ENCODE results near the gene ACOXL. TPM values are rescaled to one million over a fixed set of nuclear protein-coding genes. Genes with fewer than 3 reads are reported as not detected.
"Not testable (repeated sequence)": the region's sequence is repeated elsewhere in the genome, so short reads cannot be mapped to it uniquely, and the experiment has no call there.

The ACOXL gene
- total RNA-seq, 1 experiment from 2014 or later: not detected

DNA sequence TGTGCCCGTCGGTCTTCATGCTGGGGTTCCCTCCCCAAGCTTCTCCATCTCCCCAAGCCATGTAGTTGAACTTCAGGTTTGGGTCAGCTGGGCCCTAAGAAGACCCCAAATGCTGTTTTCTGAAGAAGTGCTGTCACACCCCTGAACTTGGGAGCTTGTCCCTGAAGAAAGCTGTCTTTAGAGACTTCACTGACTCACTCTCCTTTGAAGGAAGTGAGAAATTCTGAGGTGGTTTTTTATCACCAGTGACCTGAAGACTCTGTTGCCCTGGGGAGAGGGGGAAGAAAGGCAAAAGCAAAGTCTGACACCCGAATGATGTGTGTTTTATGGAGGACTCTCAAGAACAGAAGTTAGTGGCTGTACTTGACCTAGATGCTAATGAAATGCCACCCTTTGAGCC is 304.8 kb downstream of the ACOXL start:
- no peak for DNase-seq (ENCODE audit: low read depth)

DNA sequence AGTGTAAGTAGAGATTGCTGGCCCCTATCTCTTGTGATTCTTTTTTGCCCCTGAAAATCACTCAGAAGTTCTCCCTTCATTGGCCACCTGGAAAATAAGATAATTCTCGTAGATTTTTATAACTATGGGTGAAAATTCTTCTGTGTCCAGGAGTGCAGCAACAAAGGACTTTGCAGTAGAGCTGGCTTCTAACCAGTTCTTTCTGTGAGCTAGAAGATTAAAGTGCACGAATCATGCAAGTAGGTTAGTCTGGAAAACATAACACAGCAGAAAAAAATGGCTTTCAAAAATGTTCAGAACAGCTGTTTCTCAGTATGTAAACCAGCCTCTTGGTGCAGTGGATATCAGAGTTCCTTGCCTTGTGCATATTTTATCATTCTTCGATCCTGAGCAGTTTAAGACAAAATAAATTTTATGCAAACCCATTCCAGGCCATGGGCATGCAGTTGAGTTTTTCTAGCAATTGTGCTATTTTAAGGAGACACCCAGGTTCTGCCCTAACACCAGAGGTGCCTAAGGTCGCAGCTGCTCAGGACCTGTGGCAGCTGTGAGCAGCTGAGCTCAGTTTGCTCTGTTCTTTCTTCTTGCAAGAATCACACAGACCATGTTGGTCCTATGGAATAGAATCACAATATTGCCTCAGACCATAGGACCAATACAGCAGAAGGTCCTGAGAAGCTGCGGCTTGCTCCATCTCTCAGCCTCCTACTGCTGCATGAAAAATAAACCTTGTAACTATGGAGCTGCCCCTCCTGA is 307.4 kb downstream of the ACOXL start:
- no peak for DNase-seq (ENCODE audit: low read depth)

DNA sequence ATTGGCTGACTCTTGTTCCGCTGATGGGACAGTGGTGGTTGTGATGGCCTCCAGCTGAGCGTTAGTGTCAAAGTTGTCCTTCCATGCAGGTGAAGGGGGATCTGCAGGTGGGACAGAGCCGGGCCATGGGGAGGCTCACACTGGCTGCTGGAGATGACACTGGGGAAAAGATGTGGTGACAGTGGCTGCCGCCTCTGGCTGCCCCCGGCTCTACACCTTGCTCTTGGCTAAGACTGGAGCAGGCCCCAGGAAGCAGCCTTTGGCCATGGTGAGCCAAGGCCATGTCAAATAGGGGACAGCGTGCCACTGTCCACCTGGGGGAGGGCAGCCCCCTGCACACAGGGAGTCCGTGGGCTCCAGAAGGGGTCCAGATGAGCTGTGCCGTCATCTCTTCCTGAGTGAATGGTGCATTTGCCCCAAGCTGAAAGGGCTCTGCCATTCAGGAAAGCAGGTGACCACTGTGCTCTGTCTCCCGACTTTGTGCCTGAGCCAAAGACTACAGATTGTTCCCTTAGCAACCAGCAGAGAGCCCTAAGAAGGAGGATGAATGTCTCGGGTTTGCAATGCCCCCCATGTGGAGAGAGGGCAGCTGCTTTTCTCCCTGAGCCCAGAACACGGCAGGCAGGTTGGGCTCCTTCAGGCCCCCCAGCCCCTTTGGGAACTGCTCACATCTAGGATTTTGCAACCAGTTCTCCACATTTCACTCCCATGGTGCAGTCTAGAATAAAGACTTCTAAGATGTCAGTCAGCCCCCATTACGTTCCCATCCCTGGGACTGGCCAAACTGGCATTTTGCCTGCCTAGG is 309.2 kb downstream of the ACOXL start:
- no peak for DNase-seq (ENCODE audit: low read depth)

DNA sequence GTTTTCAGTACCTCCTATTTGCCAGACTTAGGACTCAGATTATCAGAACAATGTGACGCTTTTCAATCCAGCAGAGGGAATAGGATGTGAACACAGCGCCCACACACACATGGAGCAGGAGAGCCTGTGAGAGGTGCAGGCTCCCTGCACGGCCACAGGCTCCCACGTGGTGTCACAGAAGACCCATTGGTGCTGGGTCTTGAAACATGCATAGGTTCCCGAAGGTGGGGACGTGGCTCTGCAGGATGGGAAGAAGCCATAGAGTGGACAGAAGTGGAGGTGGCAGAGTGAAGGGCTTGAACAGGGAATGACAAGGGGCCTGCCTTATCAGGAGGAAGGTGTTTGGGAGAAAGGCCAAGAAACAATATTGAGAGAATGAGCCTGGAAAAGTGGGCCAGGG is 309.9 kb downstream of the ACOXL start:
- no peak for DNase-seq (ENCODE audit: low read depth)

DNA sequence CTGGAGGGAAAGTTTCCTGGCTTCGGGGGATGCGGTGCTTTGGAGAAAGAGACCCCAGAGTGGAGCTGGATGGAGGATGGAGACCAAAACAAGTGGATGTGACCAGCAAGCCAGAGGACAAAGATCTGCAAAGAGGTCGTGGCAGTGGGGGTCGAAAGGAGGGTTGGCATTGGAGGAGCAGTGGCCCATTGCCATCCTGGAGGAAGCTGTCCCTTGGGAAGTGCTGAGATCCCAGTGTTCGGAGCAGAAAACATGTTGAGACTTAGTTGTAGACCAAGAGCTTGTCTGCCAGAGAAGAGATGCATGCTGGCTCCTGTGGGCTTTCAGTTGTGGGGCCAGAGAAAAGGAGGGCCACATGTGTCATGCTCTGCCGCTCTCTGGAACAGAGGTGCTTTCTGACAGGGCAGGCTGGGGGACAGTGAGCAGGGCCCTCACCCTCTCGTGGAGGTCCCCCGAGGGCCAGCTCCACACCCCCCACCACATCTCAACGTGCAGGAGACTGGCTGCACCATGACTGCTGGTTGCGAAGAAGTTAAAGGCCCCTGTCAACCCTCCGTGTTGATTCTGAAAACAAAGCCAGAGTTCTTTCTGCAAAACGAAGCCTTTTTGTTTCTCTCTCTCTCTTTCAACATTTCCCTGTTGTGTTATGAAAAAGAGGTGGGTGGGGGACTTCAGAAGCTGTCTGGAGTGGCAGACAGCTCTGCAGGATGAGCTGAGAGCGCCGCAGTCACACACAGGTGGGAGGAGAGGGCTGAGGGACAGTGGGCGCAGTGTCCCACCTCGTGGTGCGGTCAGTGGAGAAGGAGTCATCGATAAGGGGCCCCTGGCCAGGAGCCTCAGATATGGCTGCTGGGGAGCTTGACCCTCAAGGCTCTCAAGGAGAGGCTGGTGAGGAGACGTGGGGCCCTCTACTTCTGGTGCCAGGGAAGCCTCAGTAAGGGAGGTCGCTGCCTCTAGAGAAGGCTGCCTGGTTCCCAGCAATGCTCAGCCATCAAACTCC is 310.7 kb downstream of the ACOXL start:
- no peak for DNase-seq (ENCODE audit: low read depth)

DNA sequence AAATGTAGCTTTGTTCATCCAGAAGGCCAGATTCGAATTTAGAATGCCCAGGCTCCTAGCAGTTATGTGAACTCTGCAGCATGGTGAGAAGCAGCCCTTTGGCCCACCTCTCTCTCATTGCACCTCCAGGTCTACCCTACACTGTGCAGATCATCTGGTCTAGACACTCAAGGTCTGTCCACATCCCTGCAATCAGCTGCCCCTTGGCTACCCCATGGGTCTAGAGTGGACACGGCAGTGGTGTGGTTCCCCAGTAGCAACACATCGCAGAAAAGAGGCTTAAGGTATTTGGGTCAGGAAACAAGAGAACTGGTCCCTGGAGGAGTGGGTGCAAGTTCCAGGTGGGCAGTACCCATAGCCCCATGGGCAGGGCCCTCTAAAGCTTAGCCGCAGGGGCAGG is 311.7 kb downstream of the ACOXL start:
- DNase-seq (ENCODE audit: low read depth): no peak

DNA sequence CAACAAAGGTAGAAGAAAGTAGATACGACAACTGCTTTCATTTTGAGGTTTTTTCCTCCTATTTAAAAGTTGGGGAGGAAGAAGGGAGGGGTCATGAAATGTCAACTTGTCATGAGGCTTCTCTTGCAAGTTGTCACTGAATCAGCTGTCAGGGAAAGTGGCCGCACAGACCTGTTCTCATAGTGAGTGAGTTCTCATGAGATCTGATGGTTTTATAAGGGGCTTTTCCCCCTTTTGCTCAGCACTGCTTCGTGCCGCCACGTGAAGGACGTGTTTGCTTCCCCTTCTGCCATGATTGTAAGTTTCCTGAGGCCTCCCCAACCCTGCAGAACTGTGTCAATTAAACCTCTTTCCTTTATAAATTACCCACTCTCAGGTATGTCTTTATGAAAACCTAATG is 312.9 kb downstream of the ACOXL start:
- DNase-seq (ENCODE audit: low read depth): not testable (repeated sequence)

DNA sequence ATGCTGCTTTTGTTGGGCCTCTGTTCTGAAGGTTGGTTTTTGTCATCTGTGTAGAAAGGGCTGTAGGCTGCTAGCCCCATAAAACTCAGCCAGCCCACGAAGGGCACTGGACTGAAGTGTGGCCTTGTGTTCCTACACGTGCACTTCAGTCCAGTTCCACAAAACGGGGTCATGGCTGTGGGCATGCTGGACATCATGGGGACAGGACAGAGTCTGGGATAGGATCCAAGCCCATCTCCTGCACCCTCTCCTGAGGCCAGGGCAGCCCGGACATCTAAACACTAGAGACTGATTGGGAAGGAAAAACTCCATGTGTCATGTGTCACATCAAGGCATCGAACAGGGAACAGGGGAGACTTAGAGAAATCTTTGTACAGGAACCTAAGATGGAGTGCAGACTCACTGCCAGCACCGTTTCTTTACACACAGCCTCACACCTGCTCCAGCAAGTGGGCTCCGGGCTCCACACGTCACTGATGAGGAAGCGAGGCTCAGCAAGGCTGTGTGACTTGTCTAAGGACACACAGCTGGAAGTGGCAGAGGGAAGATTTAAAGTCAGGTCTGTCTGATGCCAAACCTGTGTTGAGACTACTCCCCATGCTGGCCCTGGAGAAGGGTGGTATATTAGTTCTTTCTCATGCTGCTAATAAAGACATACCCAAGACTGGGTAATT is 313.5 kb downstream of the ACOXL start:
- no peak for DNase-seq (ENCODE audit: low read depth)

DNA sequence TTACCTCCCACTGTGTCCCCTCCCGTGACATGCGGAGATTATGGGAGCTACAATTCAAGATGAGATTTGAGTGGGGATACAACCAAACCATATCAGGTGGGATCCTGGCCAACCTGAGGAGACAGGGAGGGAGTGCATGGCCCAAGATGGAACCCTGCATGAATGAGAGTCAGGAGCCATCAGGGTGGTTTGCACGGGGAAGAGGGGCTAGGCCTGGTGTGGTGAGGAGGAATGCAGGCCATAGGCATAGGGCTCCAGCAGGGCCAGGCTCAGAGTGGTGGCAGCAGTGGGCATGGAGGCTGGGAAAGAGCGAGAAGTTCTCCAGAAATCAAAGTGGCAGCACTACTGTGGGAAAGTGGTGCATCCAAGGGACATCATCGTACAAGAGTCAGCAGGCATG is 314.3 kb downstream of the ACOXL start:
- DNase-seq (ENCODE audit: low read depth): no peak

DNA sequence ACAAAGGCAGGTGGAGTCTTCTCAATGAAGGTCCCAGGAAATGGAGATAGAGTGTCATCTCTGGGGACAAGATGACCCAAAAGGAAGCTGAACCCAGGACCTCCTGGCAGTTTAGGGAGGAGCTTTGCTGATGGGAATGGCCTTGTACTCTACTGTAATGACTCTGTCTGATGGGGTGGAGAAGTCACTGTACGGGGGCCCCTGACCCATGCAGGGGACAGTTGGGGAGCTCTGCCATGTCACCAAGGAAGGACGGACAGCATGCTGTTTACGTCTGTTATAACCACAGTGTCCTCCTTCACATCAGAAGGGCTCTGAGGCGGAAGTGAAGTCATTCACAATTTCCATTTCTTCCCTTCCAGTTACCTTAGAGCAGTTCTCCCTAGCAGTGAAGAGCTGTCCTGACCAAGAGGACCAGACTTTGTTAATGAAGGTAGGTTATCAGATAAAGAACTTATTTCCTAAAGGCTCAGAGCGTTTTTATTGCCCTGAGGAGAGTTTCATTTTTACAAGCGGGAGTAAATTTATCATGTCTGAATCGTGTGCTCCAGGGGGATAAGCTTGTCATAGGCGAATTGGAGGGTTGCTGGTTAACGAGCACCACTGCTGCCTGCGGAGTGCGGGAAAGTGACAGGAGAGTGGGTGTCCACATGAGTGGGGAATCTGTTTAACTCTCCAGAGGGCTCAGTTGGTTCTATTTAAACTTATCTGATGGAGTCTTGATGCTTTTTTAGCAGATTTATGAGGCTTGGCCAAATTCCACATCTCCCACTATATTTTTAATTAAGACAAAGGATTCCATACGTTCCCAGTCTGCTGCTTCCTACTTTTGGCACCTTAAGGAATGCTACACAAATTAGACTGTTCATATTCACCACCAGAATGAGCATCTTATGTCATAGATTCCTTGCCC is 316.7 kb downstream of the ACOXL start:
- DNase-seq (ENCODE audit: low read depth): no peak

DNA sequence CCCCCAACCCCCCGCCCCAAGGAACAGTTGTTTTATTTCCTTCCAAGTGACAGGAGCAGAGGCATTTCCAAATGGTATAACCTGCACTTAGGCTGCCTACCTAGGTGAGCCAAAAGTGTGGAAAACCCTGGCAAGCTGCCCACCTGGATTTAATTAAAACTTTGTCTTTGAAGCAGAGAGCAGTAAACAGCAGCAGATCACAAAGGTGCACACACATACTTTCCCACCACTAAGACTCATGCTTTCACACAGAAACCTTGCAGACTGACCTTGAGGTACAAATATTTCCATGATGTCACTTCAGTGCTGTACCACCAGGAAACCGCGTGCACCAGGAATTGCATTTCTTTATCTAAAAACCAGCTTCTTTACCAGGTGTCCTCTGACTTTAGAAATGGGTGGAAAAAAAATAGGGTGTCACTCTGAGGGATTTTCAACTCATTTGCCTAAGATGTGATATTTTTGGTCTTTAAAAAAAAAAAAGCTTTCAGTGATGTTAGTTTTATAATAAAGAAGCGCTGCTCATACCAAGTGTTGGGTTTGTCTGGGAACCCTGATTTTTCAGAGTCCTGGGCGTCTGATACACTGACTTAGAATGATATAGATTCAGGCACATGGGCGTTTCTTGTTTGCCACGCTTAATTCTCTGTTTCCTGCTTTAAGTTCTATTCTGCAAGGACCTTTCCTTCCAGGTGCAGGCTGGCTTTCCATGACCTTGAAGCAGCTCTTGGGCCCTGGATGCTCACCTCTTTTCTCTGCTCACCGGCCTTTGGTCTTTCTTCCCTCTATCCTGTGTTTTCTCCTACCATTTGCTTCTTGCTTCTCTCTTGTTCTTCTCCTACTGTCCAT is 317.6 kb downstream of the ACOXL start:
- no peak for DNase-seq (ENCODE audit: low read depth)

DNA sequence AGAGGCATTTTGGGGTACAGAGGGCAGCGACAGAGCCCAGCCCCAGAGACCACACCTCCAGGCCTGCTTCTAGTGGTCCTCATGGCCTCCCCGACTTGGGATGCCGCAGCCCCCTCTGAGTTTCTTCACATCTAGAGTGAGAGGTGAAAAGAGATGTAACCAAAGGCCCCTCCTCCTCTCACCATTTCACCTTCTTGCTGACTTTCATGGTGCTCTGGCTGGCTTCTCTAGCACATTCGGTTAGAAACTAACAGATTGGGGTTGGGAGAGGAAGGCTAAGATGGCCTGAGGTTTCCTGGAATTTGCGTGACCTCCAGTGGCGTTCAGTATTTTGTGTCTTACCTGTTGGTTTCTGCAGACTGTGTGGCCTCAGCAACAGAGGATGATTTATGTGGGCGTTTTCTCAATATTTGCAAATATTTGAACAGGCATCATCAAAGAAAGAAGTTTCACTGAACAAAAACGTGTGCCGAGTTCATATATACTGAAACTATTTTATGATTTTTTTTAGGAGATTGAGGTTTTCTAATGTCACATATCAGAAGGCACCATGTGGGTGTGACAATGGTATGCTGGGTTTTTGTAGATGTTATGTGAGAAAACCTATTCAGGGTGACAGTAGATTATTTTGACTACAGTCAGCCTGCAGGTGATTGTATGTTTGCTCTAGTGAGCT is 318.5 kb downstream of the ACOXL start:
- no peak for DNase-seq (ENCODE audit: low read depth)

DNA sequence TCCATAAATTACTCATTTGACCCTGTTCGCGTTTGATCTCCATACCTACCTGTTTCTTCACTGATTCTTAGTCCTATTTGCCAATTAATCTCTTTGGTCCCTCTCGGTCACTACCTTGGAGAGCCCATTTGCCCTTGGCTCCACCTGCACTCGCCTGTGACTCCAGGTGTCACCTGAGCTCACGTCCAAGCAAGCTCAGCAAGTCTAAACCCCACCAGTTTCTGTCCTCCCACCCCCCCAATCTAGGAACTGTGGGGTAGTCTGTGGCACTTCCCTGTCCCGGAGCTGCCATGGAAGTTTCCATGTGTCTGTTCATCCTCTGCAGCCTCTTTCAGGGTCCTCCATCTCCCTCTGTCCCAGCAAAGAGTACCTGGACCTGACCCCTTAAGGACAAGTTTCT is 320.2 kb downstream of the ACOXL start:
- DNase-seq (ENCODE audit: low read depth): no peak

DNA sequence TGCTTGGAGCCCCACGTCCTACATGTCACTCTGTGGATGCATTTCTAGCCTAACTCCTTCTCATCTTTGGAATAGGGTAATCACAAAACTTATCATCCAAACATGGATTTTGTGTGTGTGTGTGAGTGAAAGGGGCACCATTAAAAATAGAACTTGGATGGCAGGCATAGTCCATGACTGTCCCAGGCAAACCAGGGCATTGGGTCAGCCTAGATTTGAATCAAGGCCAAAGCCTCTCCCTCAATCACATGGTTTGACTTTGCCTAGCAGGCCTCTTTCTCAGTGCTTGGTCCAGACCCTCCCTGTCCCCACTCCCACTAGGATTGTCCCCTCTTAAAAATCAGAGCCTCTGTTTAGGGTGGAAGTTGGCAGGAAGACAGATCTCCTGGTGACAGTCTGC is 320.9 kb downstream of the ACOXL start:
- DNase-seq (ENCODE audit: low read depth): no peak

DNA sequence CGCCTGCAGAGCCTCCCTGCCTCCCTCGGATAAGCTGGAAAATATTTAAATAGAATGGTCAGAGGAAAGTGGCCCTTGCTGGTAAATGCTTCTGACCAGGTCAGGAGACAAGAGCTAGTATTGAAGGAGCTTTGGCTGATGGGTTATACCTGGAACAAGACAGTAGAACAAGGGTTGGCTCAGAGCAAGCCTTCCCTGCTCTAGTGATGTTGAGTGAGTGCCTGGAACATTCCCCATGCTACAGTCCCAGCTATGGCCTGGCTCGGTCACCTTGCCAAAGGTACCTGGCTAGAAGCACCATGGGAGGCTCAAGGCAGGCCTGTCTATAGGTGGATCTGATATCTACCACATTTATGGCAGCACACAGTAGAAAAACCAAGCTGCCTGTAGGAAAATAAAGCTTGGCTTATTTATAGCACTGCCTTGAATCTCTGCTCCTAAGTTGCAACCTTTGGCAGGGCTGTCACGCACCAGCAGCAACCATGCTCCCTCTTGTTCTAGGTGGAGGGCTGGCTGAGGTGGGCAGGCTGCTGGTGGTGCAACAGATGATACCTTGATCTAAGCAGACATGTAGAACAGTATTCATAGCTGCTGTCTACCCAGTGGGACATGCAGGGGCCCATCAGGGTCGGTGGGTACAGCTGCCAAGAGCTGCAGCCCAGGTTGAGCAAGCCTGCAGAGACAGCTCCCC is 321.6 kb downstream of the ACOXL start:
- no peak for DNase-seq (ENCODE audit: low read depth)

DNA sequence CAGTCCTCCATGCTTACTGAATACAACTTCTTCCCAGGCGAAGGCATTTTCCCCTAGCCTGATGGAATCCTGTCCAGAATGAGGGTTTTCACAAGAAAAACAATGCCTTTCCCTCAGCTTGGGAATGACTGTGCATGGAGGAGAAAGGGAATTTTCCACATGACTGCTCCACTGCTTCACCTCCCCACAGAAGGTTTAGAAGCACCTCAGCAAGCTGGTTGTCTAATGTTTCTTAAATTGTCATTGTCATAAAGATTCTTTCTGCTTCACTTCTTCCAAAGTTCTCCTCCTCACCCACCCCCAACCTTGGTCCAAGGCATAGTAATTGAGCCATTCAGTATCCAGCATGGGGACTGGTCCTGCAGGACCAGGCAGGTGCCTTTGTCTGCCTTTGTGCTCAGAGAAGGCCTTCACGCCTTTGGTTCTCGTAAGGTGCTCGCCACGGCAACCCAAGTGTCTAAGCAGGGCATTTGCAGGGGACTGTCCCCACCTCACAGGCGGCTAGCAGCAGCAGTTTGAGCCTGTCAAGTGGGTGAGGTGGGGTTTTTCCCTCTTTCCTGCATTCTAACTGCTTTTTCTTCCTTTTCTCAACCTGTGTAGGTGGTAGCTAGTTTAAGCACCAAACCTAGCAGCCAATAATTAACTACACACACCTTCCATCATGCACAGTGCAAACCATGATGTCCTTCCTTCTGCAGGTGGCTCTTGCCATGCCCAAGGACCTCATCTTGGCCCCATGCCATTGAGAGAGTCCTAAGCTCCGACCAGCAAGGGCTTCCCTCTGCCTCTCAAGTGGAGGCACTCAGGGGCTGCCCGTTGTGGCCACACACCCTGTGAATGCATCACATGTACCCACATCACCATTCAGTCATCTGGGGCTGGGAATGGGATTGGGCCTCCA is 322.7 kb downstream of the ACOXL start:
- DNase-seq (ENCODE audit: low read depth): no peak

DNA sequence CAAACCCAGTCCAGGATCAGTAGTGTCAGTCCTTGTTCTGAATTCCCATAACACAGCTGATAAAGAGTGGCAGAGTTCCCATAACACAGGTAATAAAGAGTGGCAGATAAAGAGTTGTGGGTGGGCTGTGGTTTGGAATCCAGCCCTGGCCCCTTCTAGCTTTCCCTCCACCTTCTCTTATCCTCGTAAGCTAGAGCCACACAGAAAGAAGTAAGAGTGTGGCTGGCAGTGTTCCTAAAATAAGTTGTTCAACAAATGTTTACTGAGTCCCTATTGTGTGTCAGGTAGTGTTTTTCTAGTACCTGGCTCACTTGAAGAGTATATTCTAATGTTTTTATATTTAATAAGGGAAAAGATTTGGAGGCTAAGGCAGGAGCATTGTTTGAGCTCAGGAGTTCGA is 323.4 kb downstream of the ACOXL start:
- DNase-seq (ENCODE audit: low read depth): no peak

Measured in RPMI7951 (cell line).